K562 (cell line): Measurements from ENCODE around the gene IFI16. TPM values are rescaled to one million over a fixed set of nuclear protein-coding genes. Genes with fewer than 3 reads are reported as not detected.

Experiments used
- ATAC-seq: fragments of 200-7000 bp; cut with Tn5 transposase; 3 replicates; pipeline ENCODE4 v1.9.1; 2020; ENCODE audit warnings: moderate library complexity
- BruUV-seq: library from RNA; stranded (reverse); fragments of 400-500 nt; replicated peaks from 2 replicates; lab custom pipeline; 2021; lab: Mats Ljungman, UMichigan
- CTCF ChIA-PET: fragments of 300-600 bp; formaldehyde crosslinking; extraction: SDS; loops from one replicate; lab custom pipeline; 2021; ENCODE audit warnings: low intra/inter-chr PET ratio; lab: Yijun Ruan, JAX
- POLR2A ChIA-PET: fragments of 300-600, 350-650 bp; sonication (Branson Sonifier 250); formaldehyde crosslinking; extraction: SDS; loops from one replicate; lab custom pipeline; 2021; ENCODE audit warnings: antibody characterized with exemption, inconsistent platforms; lab: Yijun Ruan, JAX
- DNase-seq, 4 experiments: peaks; one replicate each; pipeline versions ENCODE4 v3.0.0 to v3.0.0-alpha.2; 2011 to 2018; ENCODE audit warnings: low spot score in 3 of 4, mixed read lengths in 3 of 4; ENCODE audit errors: extremely low read depth in 1 of 4
- FAIRE-seq: peaks from 2 replicates; lab custom pipeline; 2011; peaks lifted over from hg19 to GRCh38; lab: Jason Lieb, UNC
- H2AFZ ChIP-seq: 2 replicates; pipeline ENCODE4 v1.6.0; 2011; ENCODE audit warnings: low read depth, low read length, control low read depth, inconsistent platforms
- H3K27ac ChIP-seq: fragments of 200-600 bp; 3 replicates; pipeline ENCODE4 v1.8.0; 2011; ENCODE audit warnings: low read depth, mild to moderate bottlenecking, control low read depth, inconsistent platforms, low read length, moderate library complexity, mixed read lengths; ENCODE audit errors: extremely low read depth
- H3K27me3 ChIP-seq, 2 experiments: fragments of 300-600 bp in 1 of 2; 2 replicates in 1 of 2; 3 replicates in 1 of 2; pipeline versions ENCODE4 v1.6.0 to v1.8.0; 2011; ENCODE audit warnings: inconsistent platforms in 2 of 2, low read length in 2 of 2, mild to moderate bottlenecking in 1 of 2, mixed read lengths in 1 of 2, moderate library complexity in 1 of 2; ENCODE audit not compliant: control insufficient read depth in 2 of 2, insufficient read depth in 2 of 2
- H3K36me3 ChIP-seq: fragments of 300-600 bp; 3 replicates; pipeline ENCODE4 v1.8.0; 2011; ENCODE audit warnings: mild to moderate bottlenecking, low read length, inconsistent platforms; ENCODE audit not compliant: control insufficient read depth, insufficient read depth
- H3K4me1 ChIP-seq, 2 experiments: fragments of 200-600 bp in 1 of 2; replicated peaks in 1 of 2; 2 replicates in 1 of 2; 3 replicates in 1 of 2; pipeline versions ENCODE4 v1.5.1 to v1.8.0; 2011; ENCODE audit warnings: inconsistent platforms in 2 of 2, low read length in 2 of 2, mild to moderate bottlenecking in 1 of 2, mixed read lengths in 1 of 2, moderate library complexity in 1 of 2; ENCODE audit not compliant: control insufficient read depth in 2 of 2, insufficient read depth in 2 of 2
- H3K4me2 ChIP-seq: 2 replicates; pipeline ENCODE4 v1.6.1; 2011; ENCODE audit warnings: low read length, control low read depth, inconsistent platforms, mixed read lengths; ENCODE audit not compliant: insufficient read depth
- H3K4me3 ChIP-seq: fragments of 200-600 bp; sonication (generic), shearing (Covaris generic); 2 replicates; pipeline ENCODE4 v1.5.1; 2016; ENCODE audit warnings: control low read depth, inconsistent platforms
- H3K79me2 ChIP-seq: fragments of 200-600 bp; 3 replicates; pipeline ENCODE4 v1.8.0; 2011; ENCODE audit warnings: low read length, inconsistent platforms; ENCODE audit not compliant: control insufficient read depth, insufficient read depth
- H3K9ac ChIP-seq, 2 experiments: 2 replicates each; pipeline versions ENCODE4 v1.6.0 to v1.6.1; 2011; ENCODE audit warnings: low read depth in 2 of 2, low read length in 2 of 2, control low read depth in 1 of 2, inconsistent platforms in 1 of 2, mild to moderate bottlenecking in 1 of 2, mixed read lengths in 1 of 2; ENCODE audit not compliant: insufficient read depth in 1 of 2
- H3K9me1 ChIP-seq: one replicate; pipeline ENCODE4 v1.6.0; 2011; ENCODE audit warnings: inconsistent platforms, mild to moderate bottlenecking, low read length, moderate library complexity; ENCODE audit not compliant: control insufficient read depth, insufficient read depth
- H3K9me3 ChIP-seq: replicated peaks from 2 replicates; pipeline ENCODE4 v1.5.1; 2011; ENCODE audit warnings: low read depth, low read length, inconsistent platforms; ENCODE audit not compliant: control insufficient read depth, insufficient read depth
- H4K20me1 ChIP-seq: replicated peaks from 2 replicates; pipeline ENCODE4 v1.6.1; 2011; ENCODE audit warnings: low read length, inconsistent platforms, mixed read lengths; ENCODE audit not compliant: control insufficient read depth, insufficient read depth
- ZNF695 ChIP-seq: fragments of 450-650 bp; formaldehyde crosslinking; IDR thresholded peaks from 2 replicates; pipeline ENCODE4 v1.4.0; 2020; ENCODE audit warnings: mild to moderate bottlenecking, moderate library complexity
- ZNF780A ChIP-seq: fragments of 250-450 bp; sonication (Bioruptor Pico); IDR thresholded peaks from 2 replicates; pipeline ENCODE4 v1.5.0; 2021; ENCODE audit warnings: mild to moderate bottlenecking
- WGBS: fragments of 100-300 bp; shearing (Covaris generic); methylation state at CpG from one replicate; pipeline ENCODE4 v1.1.6; 2016; ENCODE audit warnings: low coverage, mixed read lengths; ENCODE audit not compliant: insufficient coverage; ENCODE audit errors: missing lambda C conversion rate; 5-methylcytosine and 5-hydroxymethylcytosine counted together
- in situ Hi-C: fragments of 300-500 bp; cut with MboI; formaldehyde crosslinking; loops from 4 replicates; pipeline ENCODE4 v1.15.0; 2018; ENCODE audit warnings: inconsistent platforms, mixed read lengths
- intact Hi-C: fragments of 100-400 bp; cut with micrococcal nuclease; formaldehyde crosslinking; loops from 2 replicates; pipeline ENCODE4 v1.14.2; 2022
- polyA plus RNA-seq, 8 experiments: library from polyadenylated mRNA; depleted of rRNA in 4 of 8; stranded (reverse) in 5 of 8; unstranded in 3 of 8; fragments of >200 nt; fragmentation: Nextera tagmentation in 2 of 8; fragmentation: Illumina TruSeq in 1 of 8; extraction: Ambion mirVana in 2 of 8; extraction: Trizol in 1 of 8; gene quantifications; 2 replicates each; pipeline versions ENCODE4 v1.2.1 to v1.2.3, GENCODE V29; 2011 to 2014; ENCODE audit warnings: inconsistent platforms in 1 of 8, missing spikeins in 1 of 8
- total RNA-seq, 7 experiments: library from RNA; depleted of rRNA in 6 of 7; stranded (reverse); fragments of >200 nt in 6 of 7; fragmentation: Illumina TruSeq in 2 of 7; extraction: Trizol in 2 of 7; gene quantifications; 2 replicates each; pipeline versions ENCODE4 v1.2.1 to v1.2.3, GENCODE V29; 2011 to 2021; ENCODE audit warnings: low replicate concordance in 1 of 7
- TF ChIP-seq, protein P1 (sequence below), 2 experiments: IDR thresholded peaks in 1 of 2; conservative IDR thresholded peaks in 1 of 2; 2 replicates each; pipeline ENCODE4 v1.6.1; 2016; ENCODE audit warnings: low read depth in 2 of 2, mild to moderate bottlenecking in 1 of 2, missing compliant biosample characterization in 1 of 2, missing genetic modification characterization in 1 of 2, moderate library complexity in 1 of 2

IFI16 gene
- total and polyA plus RNA-seq, 9 of the 15 experiments (the other 6 are each of a cell fraction or from before 2014, with no cell fraction given), result 0.70 to 2.8 (median 1.6) TPM

DNA sequence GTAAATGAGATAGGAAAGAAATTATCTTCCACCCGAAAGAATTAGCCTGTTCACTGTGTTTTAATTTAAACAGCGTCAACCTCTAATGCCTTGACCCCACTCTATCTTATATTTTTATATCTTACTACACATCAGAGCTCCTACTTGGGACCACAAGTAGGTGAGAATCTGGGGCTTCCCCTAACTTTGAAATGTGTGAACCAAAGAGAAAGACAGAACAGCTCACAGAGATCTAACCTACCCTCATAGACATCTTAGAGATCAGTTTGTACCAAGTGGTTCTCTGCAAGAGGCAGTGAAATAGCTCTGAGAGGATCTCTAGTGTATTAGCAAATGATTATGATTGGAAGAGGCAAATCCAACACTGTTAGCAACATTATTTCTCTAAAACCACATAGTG lies 31.0 kb upstream of the IFI16 start:
- H3K27ac ChIP-seq, result no peak overlapping the region
- H3K9me3 ChIP-seq, result no peaks in the 10 kb centered on the region
- in situ Hi-C loops, result no loop called here
- CTCF ChIA-PET, result no interaction called here
- no peaks in the 10 kb centered on the region for H3K9me1 ChIP-seq
- intact Hi-C loops, result no loop called here
- no peak overlapping the region for H3K4me2 ChIP-seq
- POLR2A ChIA-PET, result no interaction called here
- no TSS peak for BruUV-seq
- no peak for TF ChIP-seq ZNF695 (CRISPR knock-in tag)
- TF ChIP-seq, protein P1, sequence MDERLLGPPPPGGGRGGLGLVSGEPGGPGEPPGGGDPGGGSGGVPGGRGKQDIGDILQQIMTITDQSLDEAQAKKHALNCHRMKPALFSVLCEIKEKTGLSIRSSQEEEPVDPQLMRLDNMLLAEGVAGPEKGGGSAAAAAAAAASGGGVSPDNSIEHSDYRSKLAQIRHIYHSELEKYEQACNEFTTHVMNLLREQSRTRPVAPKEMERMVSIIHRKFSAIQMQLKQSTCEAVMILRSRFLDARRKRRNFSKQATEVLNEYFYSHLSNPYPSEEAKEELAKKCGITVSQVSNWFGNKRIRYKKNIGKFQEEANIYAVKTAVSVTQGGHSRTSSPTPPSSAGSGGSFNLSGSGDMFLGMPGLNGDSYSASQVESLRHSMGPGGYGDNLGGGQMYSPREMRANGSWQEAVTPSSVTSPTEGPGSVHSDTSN (CRISPR knock-in tag; IDR thresholded peaks at IDR 0.05; ENCODE audit: low read depth), result no peak
- TF ChIP-seq, protein P1 (tag; conservative IDR thresholded peaks at IDR 0.05; ENCODE audit: low read depth), result no peak
- TF ChIP-seq ZNF780A (CRISPR knock-in tag), result no peak
- no peak for ATAC-seq
- H3K27me3 ChIP-seq, result no peaks in the 10 kb centered on the region
- no peak for FAIRE-seq
- no peaks in the 10 kb centered on the region for H3K79me2 ChIP-seq
- H4K20me1 ChIP-seq, result no peaks in the 10 kb centered on the region
- H3K4me3 ChIP-seq, result no peak overlapping the region
- no peak overlapping the region for H3K9ac ChIP-seq
- H3K4me1 ChIP-seq, result no peaks in the 10 kb centered on the region
- 0% methylated on average over 2 of the region's 2 CpGs for WGBS
- no peaks in the 10 kb centered on the region for H3K36me3 ChIP-seq
- H2AFZ ChIP-seq, result no peak overlapping the region
- DNase-seq, result no peak
